Astrocyte (in vitro differentiated cells and primary cell): ENCODE results near the gene RBL2. TPM values are rescaled to one million over a fixed set of nuclear protein-coding genes. Genes with fewer than 3 reads are reported as not detected.
"Not testable (repeated sequence)": the region's sequence is repeated elsewhere in the genome, so short reads cannot be mapped to it uniquely, and the experiment has no call there.

Source experiments
- DNase-seq: peaks from one replicate; pipeline ENCODE4 v3.0.0-alpha.2; 2010; ENCODE audit warnings: low read depth
- FAIRE-seq: peaks from 2 replicates; lab custom pipeline; 2011; peaks lifted over from hg19 to GRCh38; lab: Jason Lieb, UNC
- H2AFZ ChIP-seq: 2 replicates; pipeline ENCODE4 v1.6.0; 2012; ENCODE audit warnings: low read depth, low read length, inconsistent platforms
- H3K27ac ChIP-seq: 2 replicates; pipeline ENCODE4 v1.5.1; 2011; ENCODE audit warnings: low read depth, low read length, inconsistent platforms
- H3K27me3 ChIP-seq: 2 replicates; pipeline ENCODE4 v1.6.0; 2011; ENCODE audit warnings: low read length, inconsistent platforms; ENCODE audit not compliant: insufficient read depth
- H3K36me3 ChIP-seq: 2 replicates; pipeline ENCODE4 v1.5.1; 2011; ENCODE audit warnings: low read length, inconsistent platforms; ENCODE audit not compliant: insufficient read depth
- H3K4me1 ChIP-seq: 2 replicates; pipeline ENCODE4 v1.5.1; 2011; ENCODE audit warnings: low read length, inconsistent platforms; ENCODE audit not compliant: insufficient read depth
- H3K4me2 ChIP-seq: 2 replicates; pipeline ENCODE4 v1.6.0; 2012; ENCODE audit warnings: low read length, inconsistent platforms
- H3K4me3 ChIP-seq: 2 replicates; pipeline ENCODE4 v1.5.1; 2011; ENCODE audit warnings: low read depth, mild to moderate bottlenecking, low read length, inconsistent platforms; ENCODE audit not compliant: insufficient read depth
- H3K79me2 ChIP-seq: 2 replicates; pipeline ENCODE4 v1.6.0; 2012; ENCODE audit warnings: mild to moderate bottlenecking, low read length, inconsistent platforms; ENCODE audit not compliant: insufficient read depth
- H3K9ac ChIP-seq: 2 replicates; pipeline ENCODE4 v1.6.0; 2012; ENCODE audit warnings: mild to moderate bottlenecking, low read length, inconsistent platforms
- H3K9me3 ChIP-seq: 2 replicates; pipeline ENCODE4 v1.5.1; 2012; ENCODE audit warnings: low read depth, mild to moderate bottlenecking, low read length, inconsistent platforms; ENCODE audit not compliant: insufficient read depth
- H4K20me1 ChIP-seq: 2 replicates; pipeline ENCODE4 v1.6.0; 2012; ENCODE audit warnings: low read length, inconsistent platforms; ENCODE audit not compliant: insufficient read depth
- H3K27ac Mint-ChIP-seq: one replicate; pipeline ENCODE4 v1.8.0; 2021; ENCODE audit warnings: mild to moderate bottlenecking, mixed read lengths; ENCODE audit not compliant: unreplicated experiment
- H3K27me3 Mint-ChIP-seq: one replicate; pipeline ENCODE4 v1.8.0; 2021; ENCODE audit warnings: low read depth, mixed read lengths; ENCODE audit not compliant: unreplicated experiment
- H3K36me3 Mint-ChIP-seq: one replicate; pipeline ENCODE4 v1.8.0; 2021; ENCODE audit warnings: low read depth, mixed read lengths; ENCODE audit not compliant: unreplicated experiment
- H3K4me1 Mint-ChIP-seq: one replicate; pipeline ENCODE4 v1.8.0; 2021; ENCODE audit warnings: low read depth, mixed read lengths; ENCODE audit not compliant: unreplicated experiment
- H3K4me3 Mint-ChIP-seq: one replicate; pipeline ENCODE4 v1.8.0; 2021; ENCODE audit warnings: mild to moderate bottlenecking, moderate library complexity, mixed read lengths; ENCODE audit not compliant: unreplicated experiment
- H3K9me3 Mint-ChIP-seq: one replicate; pipeline ENCODE4 v1.8.0; 2021; ENCODE audit warnings: mild to moderate bottlenecking, mixed read lengths; ENCODE audit not compliant: unreplicated experiment
- CTCF ChIP-seq: IDR thresholded peaks from 2 replicates; pipeline ENCODE4 v1.5.1; 2011; ENCODE audit warnings: low read depth, mild to moderate bottlenecking, inconsistent platforms, low read length, moderate library complexity; ENCODE audit not compliant: insufficient read depth
- EZH2 ChIP-seq: IDR thresholded peaks from 2 replicates; pipeline ENCODE4 v1.6.1; 2012; ENCODE audit warnings: mild to moderate bottlenecking, low read length, inconsistent platforms; ENCODE audit not compliant: insufficient read depth
- total RNA-seq: library from RNA; stranded (reverse); gene quantifications from 2 replicates; pipeline ENCODE4 v1.2.1, GENCODE V29; 2021

The RBL2 gene
- total RNA-seq, 1 donor from 2014 or later = 24.4 TPM

DNA sequence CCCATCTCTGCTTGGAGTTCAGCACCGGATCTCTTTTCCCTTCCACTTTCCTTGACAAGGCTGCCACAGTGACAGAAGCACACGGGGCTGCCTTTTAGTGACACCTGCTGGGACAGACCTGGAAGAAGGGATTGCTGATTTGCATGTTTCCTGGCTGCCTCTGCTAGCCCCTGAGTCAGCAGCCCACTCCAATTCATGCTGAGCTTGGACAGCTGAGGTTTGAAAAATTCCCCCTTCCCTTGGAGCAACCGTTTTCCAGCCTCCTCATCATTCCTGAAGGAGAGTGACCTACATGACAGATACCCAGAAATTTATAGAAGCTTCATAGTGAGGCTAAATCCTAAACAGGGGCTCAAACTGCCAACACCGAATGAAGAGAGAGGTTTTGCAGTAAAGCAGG is 18.8 kb upstream of the RBL2 start:
- Histone ChIP-seq H3K9me3 (no peaks in the 10 kb centered on the region), H3K79me2 (no peaks in the 10 kb centered on the region), H4K20me1 (no peaks in the 10 kb centered on the region), H2AFZ (no peak overlapping the region), H3K27ac (no peak overlapping the region), H3K36me3 (no peaks in the 10 kb centered on the region), H3K4me3 (no peak overlapping the region), H3K4me1 (no peaks in the 10 kb centered on the region), H3K9ac (no peak overlapping the region), H3K27me3 (no peaks in the 10 kb centered on the region), H3K4me2 (no peak overlapping the region)
- TF ChIP-seq CTCF (no peak), EZH2 (no peak)
- H3K27ac Mint-ChIP-seq = no peak overlapping the region
- no peak overlapping the region for H3K4me3 Mint-ChIP-seq
- H3K36me3 Mint-ChIP-seq = no peaks in the 10 kb centered on the region
- no peak for DNase-seq
- H3K27me3 Mint-ChIP-seq = no peaks in the 10 kb centered on the region
- peaks cover 8% of the 10 kb centered on the region for H3K4me1 Mint-ChIP-seq
- peaks cover 8% of the 10 kb centered on the region for H3K9me3 Mint-ChIP-seq
- no peak for FAIRE-seq

DNA sequence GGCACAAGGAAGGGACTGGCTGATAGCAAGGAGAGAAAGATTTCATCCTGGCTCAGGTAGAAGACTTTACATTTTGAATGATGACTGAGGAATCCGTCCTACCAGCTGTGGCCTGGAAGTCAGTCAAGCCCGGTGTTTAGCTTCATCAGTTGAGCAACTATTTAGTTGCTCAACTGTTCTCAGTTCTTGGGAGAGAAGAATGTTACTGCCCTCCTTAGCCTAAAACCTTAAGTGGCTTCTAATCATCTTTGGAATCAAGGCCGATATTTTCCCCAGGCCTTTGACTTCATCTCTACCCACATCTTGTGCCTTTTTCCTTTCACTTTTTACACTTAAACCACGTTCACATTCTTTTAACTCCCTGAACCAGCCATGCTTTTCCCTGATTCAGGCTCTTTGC is 17.3 kb upstream of the RBL2 start:
- H3K4me1 Mint-ChIP-seq = peaks cover 8% of the 10 kb centered on the region
- H2AFZ ChIP-seq = no peak overlapping the region
- H4K20me1 ChIP-seq = no peaks in the 10 kb centered on the region
- FAIRE-seq (no peak), DNase-seq (peak; percentile 18)
- H3K4me1 ChIP-seq = no peaks in the 10 kb centered on the region
- H3K27me3 ChIP-seq = no peaks in the 10 kb centered on the region
- H3K4me2 ChIP-seq = no peak overlapping the region
- no peak overlapping the region for H3K27ac ChIP-seq
- H3K36me3 ChIP-seq = no peaks in the 10 kb centered on the region
- H3K79me2 ChIP-seq = no peaks in the 10 kb centered on the region
- no peak overlapping the region for H3K4me3 ChIP-seq
- H3K27me3 Mint-ChIP-seq = no peaks in the 10 kb centered on the region
- no peak overlapping the region for H3K27ac Mint-ChIP-seq
- TF ChIP-seq EZH2 (no peak), CTCF (no peak)
- H3K9me3 ChIP-seq = no peaks in the 10 kb centered on the region
- H3K4me3 Mint-ChIP-seq = no peak overlapping the region
- H3K9me3 Mint-ChIP-seq = peaks cover 2% of the 10 kb centered on the region
- H3K36me3 Mint-ChIP-seq = no peaks in the 10 kb centered on the region
- H3K9ac ChIP-seq = no peak overlapping the region

DNA sequence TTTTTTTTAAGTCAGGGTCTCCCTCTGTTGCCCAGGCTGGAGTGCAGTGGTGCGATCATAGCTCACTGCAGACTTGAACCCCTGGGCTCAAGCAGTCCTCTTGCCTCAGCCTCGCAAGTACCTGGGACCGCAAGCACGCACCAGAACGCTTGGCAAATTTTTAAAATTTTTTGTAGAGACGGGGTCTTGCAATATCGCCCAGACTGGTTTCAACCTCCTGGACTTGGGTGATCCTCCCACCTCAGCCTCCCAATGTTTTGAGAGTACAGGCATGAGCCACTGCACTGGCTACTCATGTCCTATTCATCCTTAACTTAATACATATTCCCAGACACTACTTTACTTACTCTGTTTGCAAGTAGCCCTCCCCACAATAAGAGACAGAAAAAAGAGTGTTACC is 16.3 kb upstream of the RBL2 start:
- peak overlapping the region; percentile 9 for H3K4me3 Mint-ChIP-seq
- Histone ChIP-seq H2AFZ (no peak overlapping the region), H3K27me3 (no peaks in the 10 kb centered on the region), H3K79me2 (no peaks in the 10 kb centered on the region), H3K27ac (no peak overlapping the region), H3K9ac (no peak overlapping the region), H3K9me3 (no peaks in the 10 kb centered on the region), H3K4me2 (no peak overlapping the region), H4K20me1 (no peaks in the 10 kb centered on the region), H3K36me3 (no peaks in the 10 kb centered on the region), H3K4me1 (no peaks in the 10 kb centered on the region), H3K4me3 (no peak overlapping the region)
- no peaks in the 10 kb centered on the region for H3K27me3 Mint-ChIP-seq
- H3K9me3 Mint-ChIP-seq = peaks cover 2% of the 10 kb centered on the region
- TF ChIP-seq EZH2 (no peak), CTCF (no peak)
- H3K4me1 Mint-ChIP-seq = peaks cover 8% of the 10 kb centered on the region
- FAIRE-seq = no peak
- H3K27ac Mint-ChIP-seq = no peak overlapping the region
- no peaks in the 10 kb centered on the region for H3K36me3 Mint-ChIP-seq
- no peak for DNase-seq

DNA sequence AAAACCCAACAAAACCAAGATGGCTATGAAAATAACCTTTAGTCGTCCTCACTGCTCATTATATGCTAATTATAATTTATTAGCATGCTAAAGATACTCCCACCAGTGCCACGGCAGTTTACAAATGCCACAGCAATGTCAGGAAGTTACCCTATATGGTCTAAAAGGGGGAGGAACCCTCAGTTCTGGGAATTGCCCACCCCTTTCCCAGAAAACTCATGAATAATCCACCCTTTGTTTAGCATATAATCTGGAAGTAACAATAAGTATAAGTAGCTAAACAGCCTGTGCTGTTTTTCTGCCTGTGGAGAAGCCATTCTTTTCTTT is 14.9 kb upstream of the RBL2 start:
- not testable (repeated sequence) for H4K20me1 ChIP-seq, H3K9ac ChIP-seq, H3K4me1 Mint-ChIP-seq, H3K4me2 ChIP-seq, FAIRE-seq, H3K9me3 ChIP-seq, H3K79me2 ChIP-seq, H3K27me3 Mint-ChIP-seq, H2AFZ ChIP-seq, H3K36me3 Mint-ChIP-seq, H3K4me1 ChIP-seq, H3K36me3 ChIP-seq, H3K27ac ChIP-seq, H3K4me3 Mint-ChIP-seq, H3K4me3 ChIP-seq, H3K27me3 ChIP-seq, DNase-seq, H3K27ac Mint-ChIP-seq, H3K9me3 Mint-ChIP-seq
